Dermis microvascular lymphatic vessel endothelial cell (primary cell): Measurements from ENCODE around the gene PGRMC2. TPM values are rescaled to one million over a fixed set of nuclear protein-coding genes. Genes with fewer than 3 reads are reported as not detected.

ENCODE experiments used
- DNase-seq, 2 donors: peaks; one replicate each; pipeline versions ENCODE4 v3.0.0 to v3.0.0-alpha.2; 2010; ENCODE audit warnings: low read depth in 2 of 2
- total RNA-seq: library from RNA; depleted of rRNA; stranded (reverse); fragments of >200 nt; gene quantifications from 2 replicates; pipeline ENCODE4 v1.2.1, GENCODE V29; 2014

PGRMC2 gene
- total RNA-seq, 1 donor from 2014 or later: 13.4 TPM

DNA sequence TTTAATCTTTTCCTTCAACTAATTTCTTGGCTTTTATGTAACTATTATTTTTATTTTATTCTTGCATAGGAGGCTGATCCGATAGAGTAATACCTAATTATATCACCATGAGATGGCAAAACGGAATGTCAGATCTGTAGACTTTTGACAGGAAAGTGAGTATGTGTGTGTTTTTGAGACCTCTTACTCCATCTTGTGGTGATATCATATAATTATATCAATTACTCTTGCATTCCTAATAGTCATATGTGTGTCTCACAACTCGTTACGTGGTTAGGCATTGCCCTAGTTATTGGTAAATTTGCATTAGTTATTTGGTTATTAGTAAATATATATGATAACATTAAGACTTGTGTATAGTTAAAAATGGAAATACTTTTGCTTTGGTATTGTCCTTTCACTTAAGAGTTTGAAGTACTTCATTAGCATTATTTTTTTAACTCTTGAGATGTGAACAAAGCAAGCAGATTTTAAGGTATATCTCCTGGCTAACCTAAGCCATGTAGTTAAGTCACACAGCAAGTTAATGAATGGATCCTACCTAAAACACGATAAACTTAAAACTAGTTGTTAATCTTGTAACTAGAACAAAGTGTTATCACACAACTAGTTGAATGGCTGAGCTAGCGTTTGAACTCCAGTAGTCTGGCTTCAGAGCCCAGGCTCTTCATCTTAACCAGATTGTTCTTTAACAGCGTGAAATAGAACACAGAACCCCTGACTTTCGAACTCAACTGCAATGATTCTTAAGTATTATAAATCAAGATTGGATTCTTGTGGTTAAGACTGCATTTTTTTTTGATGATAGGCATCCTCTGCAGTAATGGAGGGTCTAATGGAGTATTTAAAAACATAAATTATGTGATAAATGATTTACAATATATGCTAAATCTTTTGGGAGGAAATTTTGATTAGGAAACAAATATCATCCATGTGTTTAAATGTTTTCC lies 67.1 kb downstream of the PGRMC2 start:
- peak; percentile 54 to 66 for DNase-seq

Other genes with a start within 250 kb of the PGRMC2 start
- gene LARP1B, start 226.5 kb downstream of the PGRMC2 start, total RNA-seq: 9.0 and 11.4 TPM in 2 replicates